Lung (tissue), 12 donors: ENCODE data around the gene KCNIP4. TPM values are rescaled to one million over a fixed set of nuclear protein-coding genes. Genes with fewer than 3 reads are reported as not detected.

ENCODE experiments used
- ATAC-seq: fragments of 200-7000 bp; cut with Tn5 transposase; one replicate; pipeline ENCODE4 v1.9.1; 2020; ENCODE audit warnings: moderate number of reproducible peaks; ENCODE audit not compliant: insufficient read depth, low FRiP score
- DNase-seq, 3 donors: peaks; one replicate each; pipeline ENCODE4 v3.0.0-alpha.2; 2013 to 2017
- H3K27ac ChIP-seq, 2 donors: one replicate each; pipeline ENCODE4 v1.5.1; 2013; ENCODE audit warnings: mild to moderate bottlenecking in 2 of 2, moderate library complexity in 2 of 2, control low read depth in 1 of 2, inconsistent platforms in 1 of 2, low read depth in 1 of 2, low read length in 1 of 2
- H3K27me3 ChIP-seq, 3 donors: one replicate each; pipeline ENCODE4 v1.5.1; 2013; ENCODE audit warnings: low read length in 2 of 3; ENCODE audit not compliant: control insufficient read depth in 3 of 3, insufficient read depth in 3 of 3
- H3K36me3 ChIP-seq, 4 donors: one replicate each; pipeline ENCODE4 v1.5.1; 2013; ENCODE audit warnings: low read length in 4 of 4, mild to moderate bottlenecking in 1 of 4, moderate library complexity in 1 of 4; ENCODE audit not compliant: control insufficient read depth in 4 of 4, insufficient read depth in 4 of 4
- H3K4me1 ChIP-seq, 5 donors: one replicate each; pipeline ENCODE4 v1.5.1; 2013; ENCODE audit warnings: low read length in 5 of 5, mild to moderate bottlenecking in 2 of 5, moderate library complexity in 1 of 5; ENCODE audit not compliant: control insufficient read depth in 5 of 5, insufficient read depth in 5 of 5
- H3K4me3 ChIP-seq: one replicate; pipeline ENCODE4 v1.5.1; 2013; ENCODE audit warnings: mild to moderate bottlenecking, control low read depth, moderate library complexity
- H3K9ac ChIP-seq, 2 donors: one replicate each; pipeline ENCODE4 v1.5.1; 2013; ENCODE audit warnings: low read length in 2 of 2, control low read depth in 1 of 2; ENCODE audit not compliant: insufficient read depth in 1 of 2
- H3K9me3 ChIP-seq, 4 donors: one replicate each; pipeline ENCODE4 v1.5.1; 2013; ENCODE audit warnings: low read length in 3 of 4, mild to moderate bottlenecking in 1 of 4, moderate library complexity in 1 of 4; ENCODE audit not compliant: control insufficient read depth in 4 of 4, insufficient read depth in 3 of 4
- CTCF ChIP-seq: IDR thresholded peaks from 2 replicates; pipeline ENCODE4 v1.5.1; 2012; ENCODE audit warnings: mild to moderate bottlenecking; ENCODE audit errors: control extremely low read depth, extremely low read depth
- WGBS, 2 donors: extraction: QIAGEN DNeasy Blood & Tissue Kit; methylation state at CpG; one replicate each; pipeline ENCODE4 v1.1.7; 2013; 5-methylcytosine and 5-hydroxymethylcytosine counted together
- polyA plus RNA-seq, 2 donors: library from polyadenylated mRNA; stranded (reverse); fragments of 200-250 nt; gene quantifications; one replicate each; pipeline ENCODE4 v1.2.1, GENCODE V29; 2013
- total RNA-seq, 2 donors: library from RNA; depleted of rRNA in 1 of 2; stranded (reverse); fragments of >200 nt in 1 of 2; gene quantifications; one replicate each; pipeline ENCODE4 v1.2.1, GENCODE V29; 2014 to 2021
- donor health status: control.
- donor health status: control.
- donor health status: Bipolar disorder and iron deficiency.
- donor health status: healthy.
- donor health status: DM: yes; HTN: yes; CAD: no.

KCNIP4 gene
- total and polyA plus RNA-seq, 4 donors, result 0.11 TPM; not detected in 3

GRCh38 chr4:21879187-21879586 lies 69.4 kb downstream of the KCNIP4 start:
- no peak for TF ChIP-seq CTCF
- DNase-seq (no peak), ATAC-seq (no peak)
- Histone ChIP-seq H3K9me3 (no peaks in the 10 kb centered on the region), H3K36me3 (no peaks in the 10 kb centered on the region), H3K27ac (no peak overlapping the region), H3K9ac (no peak overlapping the region), H3K4me3 (no peak overlapping the region), H3K27me3 (no peaks in the 10 kb centered on the region), H3K4me1 (no peaks in the 10 kb centered on the region)
- 80 to 85% methylated on average over 3 of the region's 3 CpGs for WGBS, 2 donors

DNA sequence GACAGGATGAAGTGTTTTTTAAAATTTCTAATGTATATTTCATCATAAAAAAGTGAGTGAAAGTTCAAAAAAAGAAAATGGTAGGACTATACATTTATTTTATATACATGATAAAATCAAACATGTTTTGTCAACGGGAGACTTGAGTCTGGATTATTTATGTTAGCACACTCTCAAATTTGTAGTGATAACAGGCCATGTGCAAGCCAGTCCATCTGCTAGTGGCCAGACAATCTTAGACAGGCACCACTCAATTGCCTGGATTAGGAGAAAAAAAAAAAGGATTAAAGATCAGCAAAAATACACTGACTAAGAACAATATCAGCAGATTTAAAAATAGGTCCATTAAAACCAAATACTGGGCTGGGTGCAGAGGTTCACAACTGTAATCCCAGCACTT lies 71.9 kb downstream of the KCNIP4 start:
- no peak overlapping the region for H3K4me3 ChIP-seq
- TF ChIP-seq CTCF, result no peak
- ATAC-seq (no peak), DNase-seq (no peak)
- no peak overlapping the region for H3K27ac ChIP-seq
- no peaks in the 10 kb centered on the region for H3K27me3 ChIP-seq
- WGBS, 2 donors, result 15 to 25% methylated on average over 1 of the region's 1 CpG
- no peaks in the 10 kb centered on the region for H3K36me3 ChIP-seq
- H3K4me1 ChIP-seq, result no peaks in the 10 kb centered on the region
- H3K9ac ChIP-seq, result no peak overlapping the region
- no peaks in the 10 kb centered on the region for H3K9me3 ChIP-seq

- H3K36me3 ChIP-seq, result no peaks in the 10 kb centered on the region
- H3K4me3 ChIP-seq, result no peak overlapping the region
- H3K9ac ChIP-seq, result no peak overlapping the region
- H3K4me1 ChIP-seq, result no peaks in the 10 kb centered on the region
- TF ChIP-seq CTCF, result no peak
- WGBS, 2 donors, result 56 to 75% methylated on average over 1 of the region's 1 CpG
- H3K9me3 ChIP-seq, result no peaks in the 10 kb centered on the region
- no peak overlapping the region for H3K27ac ChIP-seq
- no peak for ATAC-seq
- H3K27me3 ChIP-seq, result no peaks in the 10 kb centered on the region
- DNase-seq, result no peak
These were observed 75.4 kb downstream of the KCNIP4 start for GRCh38 chr4:21873145-21873544.

DNA sequence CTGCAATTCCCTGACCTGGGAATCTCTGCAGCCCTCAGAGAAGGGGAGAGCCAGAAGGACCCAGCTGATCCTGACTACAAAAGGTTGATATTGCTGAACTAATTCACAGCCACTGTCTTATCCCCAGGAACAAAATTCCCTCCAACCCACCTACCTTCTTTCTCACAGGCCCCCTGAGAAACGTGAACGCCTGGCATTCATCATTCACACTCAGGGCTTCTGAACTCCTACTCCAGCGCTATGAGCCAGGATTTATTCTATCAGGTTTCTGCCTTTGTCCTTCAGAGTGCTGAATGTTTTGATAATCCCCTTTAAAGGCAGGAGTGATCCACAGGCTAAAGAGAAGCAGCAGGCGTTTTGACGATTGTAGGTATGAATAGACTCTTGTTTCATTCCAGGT lies 76.5 kb downstream of the KCNIP4 start:
- Histone ChIP-seq H3K4me1 (no peaks in the 10 kb centered on the region), H3K9ac (no peak overlapping the region), H3K36me3 (no peaks in the 10 kb centered on the region), H3K27ac (no peak overlapping the region), H3K9me3 (no peaks in the 10 kb centered on the region), H3K4me3 (no peak overlapping the region), H3K27me3 (no peaks in the 10 kb centered on the region)
- no peak for TF ChIP-seq CTCF
- 55 to 68% methylated on average over 5 of the region's 5 CpGs for WGBS, 2 donors
- DNase-seq, result no peak
- ATAC-seq, result no peak
